Liver (tissue), 9 donors: ENCODE measurements around the gene RAPGEF4. TPM values are rescaled to one million over a fixed set of nuclear protein-coding genes. Genes with fewer than 3 reads are reported as not detected.

ENCODE experiments used
- DNase-seq: peaks from one replicate; pipeline ENCODE4 v3.0.0-alpha.2; 2017; ENCODE audit warnings: low spot score
- H3K27ac ChIP-seq, 2 donors: one replicate each; pipeline ENCODE4 v1.7.0; 2013; ENCODE audit warnings: inconsistent platforms in 2 of 2, low read length in 2 of 2, control low read depth in 1 of 2, low read depth in 1 of 2, mild to moderate bottlenecking in 1 of 2
- H3K27me3 ChIP-seq, 4 donors: one replicate each; pipeline versions ENCODE4 v1.6.1 to v1.7.0; 2013; ENCODE audit warnings: low read length in 3 of 4, inconsistent platforms in 1 of 4, mild to moderate bottlenecking in 1 of 4, moderate library complexity in 1 of 4; ENCODE audit not compliant: control insufficient read depth in 4 of 4, insufficient read depth in 4 of 4
- H3K36me3 ChIP-seq, 4 donors: one replicate each; pipeline versions ENCODE4 v1.6.1 to v1.7.0; 2013; ENCODE audit warnings: low read length in 3 of 4, mild to moderate bottlenecking in 3 of 4, low read depth in 1 of 4, moderate library complexity in 1 of 4; ENCODE audit not compliant: control insufficient read depth in 4 of 4, insufficient read depth in 3 of 4
- H3K4me1 ChIP-seq, 4 donors: one replicate each; pipeline versions ENCODE4 v1.6.1 to v1.7.0; 2013; ENCODE audit warnings: low read length in 3 of 4, mild to moderate bottlenecking in 3 of 4, moderate library complexity in 1 of 4; ENCODE audit not compliant: control insufficient read depth in 4 of 4, insufficient read depth in 4 of 4
- H3K4me3 ChIP-seq, 3 donors: one replicate each; pipeline versions ENCODE4 v1.6.1 to v1.7.0; 2013; ENCODE audit warnings: low read length in 3 of 3, control low read depth in 1 of 3, low read depth in 1 of 3, mild to moderate bottlenecking in 1 of 3
- H3K9ac ChIP-seq, 2 donors: one replicate each; pipeline ENCODE4 v1.7.0; 2013; ENCODE audit warnings: low read length in 2 of 2, mild to moderate bottlenecking in 2 of 2, moderate library complexity in 2 of 2, control low read depth in 1 of 2, low read depth in 1 of 2
- H3K9me3 ChIP-seq, 4 donors: one replicate each; pipeline versions ENCODE4 v1.6.1 to v1.7.0; 2013; ENCODE audit warnings: low read length in 3 of 4; ENCODE audit not compliant: control insufficient read depth in 4 of 4
- FOXA1 ChIP-seq: IDR thresholded peaks from 2 replicates; pipeline ENCODE4 v1.6.1; 2016; ENCODE audit warnings: antibody characterized with exemption
- FOXA2 ChIP-seq: IDR thresholded peaks from 2 replicates; pipeline ENCODE4 v1.6.1; 2016; ENCODE audit warnings: antibody characterized with exemption
- HNF4A ChIP-seq, 2 donors: conservative IDR thresholded peaks; 2 replicates each; pipeline ENCODE4 v1.6.1; 2016; ENCODE audit warnings: antibody characterized with exemption in 2 of 2, mild to moderate bottlenecking in 2 of 2
- RAD21 ChIP-seq, 2 donors: IDR thresholded peaks; 2 replicates each; pipeline ENCODE4 v1.6.1; 2016; ENCODE audit warnings: antibody characterized with exemption in 2 of 2, mild to moderate bottlenecking in 2 of 2
- SP1 ChIP-seq: IDR thresholded peaks from 2 replicates; pipeline ENCODE4 v1.6.1; 2018; ENCODE audit warnings: antibody characterized with exemption, mild to moderate bottlenecking
- TAF1 ChIP-seq: conservative IDR thresholded peaks from 2 replicates; pipeline ENCODE4 v1.6.1; 2016; ENCODE audit warnings: antibody characterized with exemption, mild to moderate bottlenecking
- WGBS: extraction: QIAGEN DNeasy Blood & Tissue Kit; methylation state at CpG from one replicate; pipeline ENCODE4 v1.1.7; 2013; 5-methylcytosine and 5-hydroxymethylcytosine counted together
- polyA plus RNA-seq, 2 donors: library from polyadenylated mRNA; stranded (reverse) in 1 of 2; unstranded in 1 of 2; fragments of 200-250 nt in 1 of 2; fragments of >200 nt in 1 of 2; fragmentation: Nextera tagmentation in 1 of 2; extraction: Ambion mirVana in 1 of 2; gene quantifications; one replicate each; pipeline versions ENCODE4 v1.2.1 to v1.2.3, GENCODE V29; 2013 to 2015
- total RNA-seq, 2 donors: library from RNA; depleted of rRNA; stranded (reverse); fragments of >200 nt; gene quantifications; one replicate each; pipeline ENCODE4 v1.2.3, GENCODE V29; 2014
- TF ChIP-seq, protein P1 (sequence below): IDR thresholded peaks from 2 replicates; pipeline ENCODE4 v1.6.1; 2016; ENCODE audit warnings: antibody characterized with exemption
- TF ChIP-seq, protein P2 (sequence below): fragments of 150-350 bp; IDR thresholded peaks from 2 replicates; pipeline ENCODE4 v1.5.1; 2017; ENCODE audit warnings: improper control_type of control experiment, low read depth, low read length; ENCODE audit not compliant: missing input control
- TF ChIP-seq, protein P3 (sequence below): IDR thresholded peaks from 2 replicates; pipeline ENCODE4 v1.6.1; 2016; ENCODE audit warnings: antibody characterized with exemption
- TF ChIP-seq, protein P4 (sequence below): IDR thresholded peaks from 2 replicates; pipeline ENCODE4 v1.6.1; 2016; ENCODE audit warnings: antibody characterized with exemption
- donor health status: healthy.
- donor health status: healthy.
- donor health status: healthy.
- donor health status: healthy.
- donor health status: healthy.

The RAPGEF4 gene
- total and polyA plus RNA-seq, 4 donors: 1.5 to 18.2 (median 8.3) TPM

DNA sequence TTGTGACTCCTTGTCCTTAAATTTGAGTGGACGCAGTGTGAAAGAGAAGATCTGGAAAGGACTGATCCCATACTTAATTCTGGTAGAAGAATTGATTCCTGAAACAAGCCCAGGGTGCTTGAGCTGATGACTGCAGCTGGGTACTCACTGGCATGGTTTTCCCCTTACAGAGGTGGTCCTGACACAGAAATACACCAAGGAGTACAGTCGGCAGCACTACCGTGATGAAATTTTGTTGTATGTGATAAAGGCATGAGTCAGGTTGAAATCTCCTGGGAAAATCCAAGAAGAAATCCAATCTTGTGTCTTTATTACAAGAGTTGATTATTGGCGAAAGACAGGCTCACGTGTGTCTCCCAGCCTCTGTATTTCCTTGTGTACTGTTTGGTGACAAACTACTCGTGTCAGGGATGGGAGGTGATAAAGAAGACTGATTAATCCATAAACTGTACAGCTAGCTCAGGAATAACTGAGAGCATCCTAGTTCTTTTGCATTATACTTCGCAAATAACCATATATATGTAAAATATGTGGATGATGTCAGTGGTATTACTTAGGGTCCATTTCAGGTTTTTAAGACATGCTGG is 76.6 kb downstream of the RAPGEF4 start (continued):
- TF ChIP-seq RAD21 (IDR thresholded peaks at IDR 0.05) (no peak), HNF4A (conservative IDR thresholded peaks at IDR 0.05) (no peak), TAF1 (no peak)
- TF ChIP-seq, protein P1, sequence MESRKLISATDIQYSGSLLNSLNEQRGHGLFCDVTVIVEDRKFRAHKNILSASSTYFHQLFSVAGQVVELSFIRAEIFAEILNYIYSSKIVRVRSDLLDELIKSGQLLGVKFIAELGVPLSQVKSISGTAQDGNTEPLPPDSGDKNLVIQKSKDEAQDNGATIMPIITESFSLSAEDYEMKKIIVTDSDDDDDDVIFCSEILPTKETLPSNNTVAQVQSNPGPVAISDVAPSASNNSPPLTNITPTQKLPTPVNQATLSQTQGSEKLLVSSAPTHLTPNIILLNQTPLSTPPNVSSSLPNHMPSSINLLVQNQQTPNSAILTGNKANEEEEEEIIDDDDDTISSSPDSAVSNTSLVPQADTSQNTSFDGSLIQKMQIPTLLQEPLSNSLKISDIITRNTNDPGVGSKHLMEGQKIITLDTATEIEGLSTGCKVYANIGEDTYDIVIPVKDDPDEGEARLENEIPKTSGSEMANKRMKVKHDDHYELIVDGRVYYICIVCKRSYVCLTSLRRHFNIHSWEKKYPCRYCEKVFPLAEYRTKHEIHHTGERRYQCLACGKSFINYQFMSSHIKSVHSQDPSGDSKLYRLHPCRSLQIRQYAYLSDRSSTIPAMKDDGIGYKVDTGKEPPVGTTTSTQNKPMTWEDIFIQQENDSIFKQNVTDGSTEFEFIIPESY: no peak

DNA sequence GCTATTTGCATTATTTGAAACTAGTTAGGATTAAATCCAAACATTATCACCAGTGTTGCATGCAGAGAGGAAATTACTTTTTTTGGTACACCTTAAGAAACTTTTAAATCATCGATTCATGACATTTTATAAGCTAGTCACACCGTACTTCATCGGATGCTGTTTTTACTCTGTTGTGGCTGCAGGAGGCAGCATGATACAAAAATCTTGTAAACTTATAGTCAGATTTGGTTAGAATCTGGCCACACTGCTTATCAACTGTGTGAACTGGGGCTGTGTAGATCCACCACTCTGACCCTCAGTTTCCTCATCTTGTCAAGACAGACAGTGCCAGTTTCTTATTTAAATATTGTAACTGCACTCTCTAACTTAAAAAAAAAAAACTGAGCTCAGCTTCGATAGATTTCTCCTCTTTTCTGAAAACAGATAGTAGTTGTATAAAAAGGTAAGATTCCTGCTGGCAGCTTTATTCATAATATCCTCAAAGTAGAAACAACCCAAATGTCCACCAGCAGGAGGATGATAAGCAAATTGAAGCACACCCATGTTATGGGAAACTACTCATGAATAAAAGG is 77.8 kb downstream of the RAPGEF4 start:
- no peak overlapping the region for H3K4me3 ChIP-seq
- H3K27me3 ChIP-seq: no peaks in the 10 kb centered on the region
- WGBS: 58% methylated on average over 4 of the region's 4 CpGs
- no peak overlapping the region for H3K9ac ChIP-seq
- H3K36me3 ChIP-seq: no peaks in the 10 kb centered on the region
- H3K27ac ChIP-seq: no peak overlapping the region
- H3K4me1 ChIP-seq: no peaks in the 10 kb centered on the region
- TF ChIP-seq FOXA2 (no peak), RAD21 (IDR thresholded peaks at IDR 0.05) (peak; percentile 66 to 69), SP1 (no peak)
- TF ChIP-seq, protein P1: no peak
- TF ChIP-seq, protein P2, sequence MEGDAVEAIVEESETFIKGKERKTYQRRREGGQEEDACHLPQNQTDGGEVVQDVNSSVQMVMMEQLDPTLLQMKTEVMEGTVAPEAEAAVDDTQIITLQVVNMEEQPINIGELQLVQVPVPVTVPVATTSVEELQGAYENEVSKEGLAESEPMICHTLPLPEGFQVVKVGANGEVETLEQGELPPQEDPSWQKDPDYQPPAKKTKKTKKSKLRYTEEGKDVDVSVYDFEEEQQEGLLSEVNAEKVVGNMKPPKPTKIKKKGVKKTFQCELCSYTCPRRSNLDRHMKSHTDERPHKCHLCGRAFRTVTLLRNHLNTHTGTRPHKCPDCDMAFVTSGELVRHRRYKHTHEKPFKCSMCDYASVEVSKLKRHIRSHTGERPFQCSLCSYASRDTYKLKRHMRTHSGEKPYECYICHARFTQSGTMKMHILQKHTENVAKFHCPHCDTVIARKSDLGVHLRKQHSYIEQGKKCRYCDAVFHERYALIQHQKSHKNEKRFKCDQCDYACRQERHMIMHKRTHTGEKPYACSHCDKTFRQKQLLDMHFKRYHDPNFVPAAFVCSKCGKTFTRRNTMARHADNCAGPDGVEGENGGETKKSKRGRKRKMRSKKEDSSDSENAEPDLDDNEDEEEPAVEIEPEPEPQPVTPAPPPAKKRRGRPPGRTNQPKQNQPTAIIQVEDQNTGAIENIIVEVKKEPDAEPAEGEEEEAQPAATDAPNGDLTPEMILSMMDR: peak; percentile 32
- H3K9me3 ChIP-seq: no peaks in the 10 kb centered on the region
- DNase-seq: no peak

DNA sequence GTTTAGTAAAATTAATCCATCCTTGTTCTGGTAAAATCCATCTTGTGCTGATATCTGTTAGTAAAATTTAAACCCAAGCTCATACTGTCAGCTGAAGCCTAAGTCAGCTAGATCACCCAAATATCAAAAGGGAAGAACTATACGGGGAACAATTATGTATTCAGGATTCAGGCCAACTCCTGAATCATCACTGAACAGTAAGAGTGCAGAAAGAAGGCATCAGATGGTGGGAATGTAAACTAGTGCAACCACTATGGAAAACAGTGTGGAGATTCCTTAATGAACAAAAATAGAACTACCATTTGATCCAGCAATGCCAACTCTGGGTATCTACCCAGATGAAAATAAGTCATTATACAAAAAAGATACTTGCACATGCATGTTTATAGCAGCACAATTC is 81.8 kb downstream of the RAPGEF4 start:
- no peak overlapping the region for H3K27ac ChIP-seq
- H3K9me3 ChIP-seq: no peaks in the 10 kb centered on the region
- H3K4me3 ChIP-seq: no peak overlapping the region
- WGBS: 68% methylated on average over 1 of the region's 1 CpG
- no peaks in the 10 kb centered on the region for H3K36me3 ChIP-seq
- H3K4me1 ChIP-seq: no peaks in the 10 kb centered on the region
- H3K27me3 ChIP-seq: no peaks in the 10 kb centered on the region
- TF ChIP-seq TAF1 (no peak), FOXA2 (no peak), FOXA1 (no peak)
- TF ChIP-seq, protein P3, sequence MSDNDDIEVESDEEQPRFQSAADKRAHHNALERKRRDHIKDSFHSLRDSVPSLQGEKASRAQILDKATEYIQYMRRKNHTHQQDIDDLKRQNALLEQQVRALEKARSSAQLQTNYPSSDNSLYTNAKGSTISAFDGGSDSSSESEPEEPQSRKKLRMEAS: no peak
- TF ChIP-seq, protein P4, sequence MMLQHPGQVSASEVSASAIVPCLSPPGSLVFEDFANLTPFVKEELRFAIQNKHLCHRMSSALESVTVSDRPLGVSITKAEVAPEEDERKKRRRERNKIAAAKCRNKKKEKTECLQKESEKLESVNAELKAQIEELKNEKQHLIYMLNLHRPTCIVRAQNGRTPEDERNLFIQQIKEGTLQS: no peak
- no peak overlapping the region for H3K9ac ChIP-seq
- no peak for DNase-seq
